AG09309 (cell line): ENCODE results near the gene LDHAL6B.

Experiments used
- DNase-seq: peaks from one replicate; pipeline ENCODE4 v3.0.0-alpha.2; 2010; ENCODE audit warnings: low read depth
- H3K4me3 ChIP-seq: 2 replicates; pipeline ENCODE4 v1.5.1; 2011; ENCODE audit warnings: mild to moderate bottlenecking, low read depth, low read length, moderate library complexity; ENCODE audit not compliant: control insufficient read depth
- TF ChIP-seq, protein P1 (sequence below): IDR thresholded peaks from 2 replicates; pipeline ENCODE4 v1.5.1; 2011; ENCODE audit warnings: mild to moderate bottlenecking, low read depth, low read length, inconsistent platforms; ENCODE audit not compliant: insufficient read depth, control insufficient read depth; ENCODE audit errors: missing control alignments

The LDHAL6B gene

DNA sequence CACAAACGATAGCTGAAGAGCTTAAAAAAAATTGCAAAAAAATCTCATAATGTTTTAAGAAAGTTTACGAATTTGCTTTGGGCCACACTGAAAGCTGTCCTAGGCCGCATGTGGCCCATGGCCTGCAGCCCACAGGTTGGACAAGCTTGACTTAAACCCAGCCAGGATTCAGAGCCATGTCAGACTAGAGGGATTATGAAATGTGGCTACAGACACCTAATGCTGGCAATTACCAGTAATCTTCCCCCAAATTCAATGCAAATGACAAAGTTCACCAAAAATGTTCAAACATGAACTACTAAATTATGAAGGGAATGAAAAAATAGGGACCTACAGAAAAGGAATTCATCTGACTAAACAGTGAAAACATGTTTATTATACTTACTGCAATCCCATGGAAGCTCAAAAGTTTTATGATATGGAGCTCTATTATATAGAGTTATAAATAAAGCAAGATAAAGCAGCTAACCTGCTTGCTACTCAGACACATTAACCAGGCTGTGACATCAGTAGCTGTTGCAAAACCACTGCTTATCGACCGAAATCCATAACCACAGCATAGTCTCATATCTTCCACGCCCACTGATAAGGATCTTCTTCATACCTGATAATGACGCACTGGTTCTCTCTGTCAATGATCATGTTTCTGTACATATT is 49.2 kb downstream of the LDHAL6B start:
- H3K4me3 ChIP-seq: no peak overlapping the region
- TF ChIP-seq, protein P1, sequence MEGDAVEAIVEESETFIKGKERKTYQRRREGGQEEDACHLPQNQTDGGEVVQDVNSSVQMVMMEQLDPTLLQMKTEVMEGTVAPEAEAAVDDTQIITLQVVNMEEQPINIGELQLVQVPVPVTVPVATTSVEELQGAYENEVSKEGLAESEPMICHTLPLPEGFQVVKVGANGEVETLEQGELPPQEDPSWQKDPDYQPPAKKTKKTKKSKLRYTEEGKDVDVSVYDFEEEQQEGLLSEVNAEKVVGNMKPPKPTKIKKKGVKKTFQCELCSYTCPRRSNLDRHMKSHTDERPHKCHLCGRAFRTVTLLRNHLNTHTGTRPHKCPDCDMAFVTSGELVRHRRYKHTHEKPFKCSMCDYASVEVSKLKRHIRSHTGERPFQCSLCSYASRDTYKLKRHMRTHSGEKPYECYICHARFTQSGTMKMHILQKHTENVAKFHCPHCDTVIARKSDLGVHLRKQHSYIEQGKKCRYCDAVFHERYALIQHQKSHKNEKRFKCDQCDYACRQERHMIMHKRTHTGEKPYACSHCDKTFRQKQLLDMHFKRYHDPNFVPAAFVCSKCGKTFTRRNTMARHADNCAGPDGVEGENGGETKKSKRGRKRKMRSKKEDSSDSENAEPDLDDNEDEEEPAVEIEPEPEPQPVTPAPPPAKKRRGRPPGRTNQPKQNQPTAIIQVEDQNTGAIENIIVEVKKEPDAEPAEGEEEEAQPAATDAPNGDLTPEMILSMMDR: no peak
- DNase-seq: no peak

DNA sequence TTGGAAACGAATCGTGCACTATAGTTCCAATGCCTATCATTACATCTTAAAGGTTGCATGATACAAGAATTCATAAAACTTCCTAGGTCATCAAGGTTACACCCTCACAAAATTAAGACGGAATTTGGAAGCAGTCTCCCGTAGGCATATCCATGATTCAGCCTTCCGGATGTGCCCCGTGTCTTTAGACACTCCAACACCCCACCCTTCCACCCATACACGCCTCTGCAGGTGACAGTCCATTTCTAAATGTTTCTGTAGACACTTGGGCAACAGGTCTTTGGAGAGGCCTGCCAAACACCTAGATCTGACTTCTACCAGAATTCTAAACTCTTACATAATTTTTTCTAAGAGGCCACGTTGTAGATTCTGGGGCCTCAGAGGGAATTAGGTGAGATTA is 49.8 kb downstream of the LDHAL6B start:
- DNase-seq: no peak
- no peak overlapping the region for H3K4me3 ChIP-seq

DNA sequence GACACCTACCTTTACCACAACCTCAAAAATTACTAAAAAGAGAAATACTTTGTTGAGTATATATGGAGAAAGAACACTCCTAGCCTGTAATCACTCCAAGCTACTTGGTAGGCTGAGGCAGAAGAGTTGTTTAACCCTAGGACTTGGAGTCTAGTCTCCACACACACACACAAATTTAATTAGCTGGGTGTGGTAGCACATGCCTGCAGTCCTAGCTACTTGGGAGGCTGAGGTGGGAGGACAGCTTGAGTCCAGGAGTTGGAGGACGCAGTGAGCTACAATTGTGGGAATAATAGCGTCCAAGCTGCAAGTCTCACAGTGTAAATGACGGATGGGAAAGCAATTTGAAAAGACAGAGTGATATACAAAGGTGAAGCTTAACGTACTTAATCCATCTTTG is 50.5 kb downstream of the LDHAL6B start:
- DNase-seq: no peak
- TF ChIP-seq, protein P1: no peak
- H3K4me3 ChIP-seq: no peak overlapping the region

More for the DNA sequence above, 49.8 kb downstream of the LDHAL6B start:
- TF ChIP-seq, protein P1: no peak
